Stimulated activated CD8-positive, alpha-beta memory T cell treated with anti-CD3 and anti-CD28 coated beads, Interleukin-4, amount 100 ng/mL, for 24 hours (primary cell): ENCODE data around the gene ZCCHC14.
"Not testable (repeated sequence)": the region's sequence is repeated elsewhere in the genome, so short reads cannot be mapped to it uniquely, and the experiment has no call there.

ENCODE experiments used
- DNase-seq: peaks from one replicate; pipeline ENCODE4 v3.0.0-alpha.2; 2020; ENCODE audit warnings: low read depth

ZCCHC14 gene

GRCh38 chr16:87497023-87497766 is 4.4 kb upstream of the ZCCHC14 start:
- not testable (repeated sequence) for DNase-seq

GRCh38 chr16:87496447-87496801 is 3.6 kb upstream of the ZCCHC14 start:
- DNase-seq = peak; percentile 6

- DNase-seq = no peak
Observed at GRCh38 chr16:87495578-87496446, 3.0 kb upstream of the ZCCHC14 start.

DNA sequence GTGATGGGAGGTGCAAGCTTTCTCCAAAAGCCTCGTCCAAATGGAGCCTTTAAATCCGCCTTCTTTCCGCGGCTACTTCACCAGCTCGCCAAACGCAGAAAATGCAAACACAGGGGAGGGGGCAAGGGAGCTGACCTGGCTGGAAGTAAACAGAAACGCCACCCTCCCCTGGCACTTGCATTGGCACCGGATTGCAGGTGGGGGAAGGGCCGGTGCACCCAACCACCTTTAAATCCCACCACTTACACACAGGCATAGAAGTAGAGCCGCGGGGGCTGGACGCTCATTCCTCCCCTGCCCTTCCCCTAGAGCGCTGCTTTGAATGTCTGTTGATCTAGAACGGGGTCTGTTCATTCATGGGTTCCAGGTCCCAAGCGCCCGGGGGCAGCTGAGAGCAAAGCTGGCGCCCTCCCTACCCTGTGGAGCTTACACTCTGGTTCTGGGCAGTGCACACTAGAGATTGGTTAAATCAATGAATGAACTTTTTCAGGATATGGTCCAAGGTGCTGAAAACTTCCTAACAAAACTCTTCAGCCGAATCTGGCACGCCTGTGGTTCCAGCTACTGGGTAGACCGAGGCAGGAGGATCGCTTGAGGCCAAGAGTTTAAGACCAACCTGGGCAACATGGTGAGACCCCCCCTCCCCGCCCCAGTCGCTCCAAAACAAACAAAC is 920 bp upstream of the ZCCHC14 start:
- DNase-seq = no peak

GRCh38 chr16:87492291-87492630 is 563 bp downstream of the ZCCHC14 start:
- no peak for DNase-seq

DNA sequence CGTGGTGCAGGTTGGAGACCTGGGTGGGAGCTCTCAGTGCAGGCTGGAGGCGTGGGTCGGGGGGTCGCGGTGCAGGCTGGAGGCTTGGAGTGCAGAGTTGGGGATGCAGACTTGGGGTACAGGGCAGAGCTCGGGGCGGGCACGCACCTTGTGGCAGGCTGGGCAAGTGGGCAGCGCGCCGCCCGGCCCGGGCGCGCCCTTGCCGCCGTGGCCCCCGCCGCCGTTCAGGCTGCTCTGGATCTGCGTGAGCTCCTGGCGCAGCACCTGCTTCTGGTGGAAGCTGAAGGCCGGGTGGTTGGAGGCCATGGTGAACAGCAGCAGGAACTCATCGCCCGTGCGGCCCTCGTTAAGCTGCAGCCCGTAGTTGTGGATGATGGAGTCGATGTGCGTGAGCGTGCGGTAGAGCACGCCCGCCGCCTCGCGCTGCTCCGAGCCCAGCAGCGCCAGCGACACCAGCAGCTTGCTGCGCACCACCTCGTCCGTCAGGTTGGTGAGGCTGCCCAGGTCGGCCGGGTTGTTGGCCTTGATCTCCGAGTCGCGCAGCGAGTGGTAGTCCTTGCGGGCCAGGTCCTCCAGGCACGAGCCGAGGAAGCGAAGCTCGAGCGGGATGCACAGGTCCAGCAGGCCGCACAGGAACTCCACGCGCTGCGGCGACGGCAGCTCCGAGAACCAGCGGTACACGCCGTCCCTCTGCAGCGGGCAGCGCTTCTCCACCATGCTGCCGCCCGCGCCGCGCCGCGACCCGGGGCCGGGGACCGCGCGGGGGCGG is 1.1 kb downstream of the ZCCHC14 start:
- DNase-seq = no peak

GRCh38 chr16:87490799-87491521 is 1.9 kb downstream of the ZCCHC14 start:
- DNase-seq = peak; percentile 36

DNA sequence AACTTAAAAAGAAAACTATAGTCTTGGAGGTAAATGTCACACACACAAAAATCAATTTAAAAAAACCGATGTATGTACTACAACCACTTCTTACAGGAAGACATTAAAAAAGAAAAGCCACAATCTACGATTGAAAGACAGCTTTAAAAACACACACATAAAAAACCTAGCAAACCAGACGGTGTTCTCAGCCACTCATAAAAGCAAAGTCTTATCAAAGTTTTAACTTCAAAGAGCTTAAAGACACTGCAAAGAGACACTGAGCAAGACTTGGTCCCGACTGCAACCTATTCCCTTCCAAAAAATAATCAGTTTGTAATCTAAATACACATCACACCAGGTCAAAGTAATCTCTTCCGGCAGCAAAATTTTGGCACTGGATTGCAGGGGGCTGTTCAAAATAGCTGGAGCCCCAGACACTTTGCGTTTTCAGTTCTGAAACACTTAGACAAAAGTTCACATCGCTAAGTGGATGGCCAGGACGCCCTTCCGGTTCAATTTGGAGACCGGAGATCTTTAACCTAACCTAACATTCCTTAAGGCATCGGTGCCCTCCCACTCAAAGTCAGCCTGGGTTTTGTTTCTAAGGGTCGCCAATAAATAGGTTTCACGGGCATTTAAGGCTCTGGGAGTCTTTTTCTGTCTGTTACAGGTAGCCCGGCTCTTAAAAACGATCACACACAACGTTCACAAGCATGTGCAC is 2.6 kb downstream of the ZCCHC14 start:
- DNase-seq = no peak

DNA sequence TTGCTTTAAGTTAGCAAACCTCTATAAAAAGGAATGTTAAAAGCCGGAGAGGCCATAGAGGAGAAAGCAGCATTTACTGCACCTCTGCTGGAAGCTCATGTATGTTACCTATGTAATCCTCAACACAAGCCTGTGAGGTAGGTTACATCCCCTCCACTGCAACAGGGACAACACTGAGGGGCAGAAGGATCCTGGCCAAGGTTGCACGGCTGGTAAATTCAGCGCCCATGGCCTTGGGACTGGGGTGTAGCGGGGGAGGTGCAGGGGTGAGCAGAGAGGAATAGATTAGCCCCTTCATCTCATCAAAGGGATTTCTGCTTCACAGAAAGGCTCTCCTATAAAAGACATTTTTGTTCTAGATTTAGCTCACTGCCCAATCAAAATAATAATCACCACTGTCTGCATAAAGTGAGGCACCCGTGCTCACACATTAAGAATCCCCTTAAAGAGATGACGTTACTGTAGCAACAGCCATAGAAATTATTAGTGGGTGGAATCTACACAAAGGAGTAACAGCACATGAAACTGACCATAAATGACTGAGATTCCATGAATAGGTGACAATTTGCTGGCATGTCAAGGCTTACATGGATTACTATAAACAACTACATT is 3.3 kb downstream of the ZCCHC14 start:
- no peak for DNase-seq

DNA sequence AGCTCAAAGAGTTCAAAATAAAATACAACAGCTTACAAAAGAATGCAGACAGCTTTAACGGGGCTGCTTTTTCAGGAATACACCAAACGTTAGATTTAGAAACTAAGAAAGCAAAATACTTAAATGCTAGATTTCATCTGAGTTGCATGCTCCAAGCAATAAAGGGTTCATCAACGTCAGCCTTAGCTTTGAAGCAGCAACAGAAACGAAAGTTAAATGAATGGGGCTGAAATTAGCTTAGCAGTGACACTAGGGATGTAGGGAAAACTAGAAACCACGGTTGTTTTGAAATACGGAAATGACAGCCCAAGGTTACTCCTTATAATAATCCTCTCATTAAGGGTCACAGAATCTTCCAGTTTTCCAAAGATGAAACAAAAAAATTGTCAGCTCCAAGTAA is 3.9 kb downstream of the ZCCHC14 start:
- not testable (repeated sequence) for DNase-seq

GRCh38 chr16:87487361-87487924 is 5.4 kb downstream of the ZCCHC14 start:
- DNase-seq = no peak

DNA sequence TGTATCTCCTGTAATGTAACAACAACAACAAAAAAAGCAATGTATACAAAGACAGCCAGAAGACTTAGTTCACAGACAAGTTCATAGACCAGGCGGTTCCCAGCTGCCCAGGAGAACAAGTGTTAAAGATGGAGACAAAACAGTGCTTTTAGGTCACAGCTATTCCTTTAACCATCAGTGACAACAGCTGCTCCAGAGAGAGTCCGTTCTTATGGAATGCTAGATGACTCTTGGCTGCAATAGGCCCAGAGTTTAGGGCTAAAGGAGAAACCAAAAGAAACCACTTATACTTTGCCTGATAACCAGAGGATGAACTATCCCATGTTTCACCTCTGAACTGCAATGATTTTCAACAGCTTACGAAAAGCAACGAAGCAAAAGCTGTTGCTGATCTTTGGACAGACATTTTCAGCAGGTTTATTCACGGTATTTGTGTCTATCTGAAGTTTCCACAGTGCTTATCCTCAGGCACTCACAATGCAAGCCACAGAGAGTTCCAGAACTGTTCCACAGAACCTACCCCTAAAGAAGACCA is 6.0 kb downstream of the ZCCHC14 start:
- DNase-seq = no peak

- DNase-seq = no peak
Observed at GRCh38 chr16:87486282-87486681, 6.5 kb downstream of the ZCCHC14 start.

- not testable (repeated sequence) for DNase-seq
Observed at GRCh38 chr16:87485792-87486191, 7.0 kb downstream of the ZCCHC14 start.

DNA sequence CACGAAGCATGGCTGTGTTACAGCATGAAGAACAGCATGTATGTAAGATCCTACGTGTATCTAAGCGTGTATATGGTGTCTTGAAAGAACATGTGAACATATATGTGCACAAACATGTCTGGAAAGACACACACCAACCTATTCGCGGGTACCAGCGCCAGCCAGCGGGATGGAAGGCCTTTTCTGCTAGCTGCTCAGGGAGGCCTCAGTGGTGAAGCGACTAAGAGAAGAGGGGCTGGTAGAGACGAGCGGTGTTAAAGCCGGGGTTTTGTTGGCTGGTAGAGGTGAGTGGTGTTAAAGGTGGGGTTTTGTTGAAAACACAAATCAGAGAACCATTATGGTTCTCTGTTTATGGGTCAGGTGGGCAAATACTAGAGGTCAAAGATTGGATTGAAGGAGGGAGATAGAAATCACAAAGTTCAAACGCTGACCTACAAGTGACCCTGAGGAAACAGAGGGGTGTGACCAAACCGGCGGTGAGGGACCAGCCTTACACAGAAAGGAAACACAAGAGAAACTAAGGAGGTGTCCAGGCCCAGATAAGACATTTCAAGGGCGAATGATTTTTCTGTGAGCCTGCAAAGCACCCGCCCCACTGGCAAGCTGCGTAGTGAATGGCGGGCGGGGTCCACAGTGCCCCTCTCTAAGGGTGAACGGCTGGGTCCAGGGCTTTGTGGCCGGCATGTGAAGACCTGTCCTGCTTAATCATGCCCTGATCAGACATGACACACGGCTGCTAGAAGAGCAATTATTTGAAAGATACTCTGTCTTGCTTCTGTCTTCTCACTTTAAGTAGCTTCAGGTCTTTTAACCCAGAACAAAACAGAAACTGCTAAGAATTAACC is 8.1 kb downstream of the ZCCHC14 start:
- DNase-seq = no peak

- no peak for DNase-seq
Observed at GRCh38 chr16:87483481-87483880, 9.3 kb downstream of the ZCCHC14 start.

DNA sequence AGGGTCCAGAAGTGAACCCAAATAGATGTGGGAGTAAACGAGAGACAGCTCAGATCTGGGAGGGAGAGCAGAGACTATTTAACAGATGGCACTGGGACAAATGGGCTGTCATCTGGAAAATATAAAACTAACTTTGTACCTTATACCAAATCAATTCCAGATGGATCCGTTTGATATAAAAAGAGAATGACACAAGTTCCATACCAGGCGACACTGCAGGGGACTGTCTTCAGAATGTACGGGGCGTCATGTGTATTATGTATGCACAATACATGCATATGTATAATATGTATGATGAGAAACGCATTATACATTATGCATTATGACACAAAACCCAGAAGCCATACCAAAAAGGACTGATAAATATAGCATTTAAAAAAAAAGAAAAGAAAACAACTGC is 10.2 kb downstream of the ZCCHC14 start:
- DNase-seq = not testable (repeated sequence)

GRCh38 chr16:87482266-87482665 is 10.6 kb downstream of the ZCCHC14 start:
- no peak for DNase-seq

- not testable (repeated sequence) for DNase-seq
Observed at GRCh38 chr16:87481711-87482110, 11.1 kb downstream of the ZCCHC14 start.
